CD4-positive, alpha-beta T cell treated with Interleukin-1 beta for 1 hour (primary cell): ENCODE data around the gene NACC2.

Source experiments
- DNase-seq, 2 donors: peaks; one replicate each; pipeline ENCODE4 v3.0.0-alpha.2; 2020 to 2022

The NACC2 gene

GRCh38 chr9:135990468-135991429 is 104.3 kb downstream of the NACC2 start:
- DNase-seq, result peak; percentile 53 to 56

GRCh38 chr9:135989722-135990467 is 105.2 kb downstream of the NACC2 start:
- DNase-seq, result peak in 1 of 2 donors; percentile 14

GRCh38 chr9:135989157-135989556 is 105.9 kb downstream of the NACC2 start:
- DNase-seq, result no peak

- DNase-seq, result no peak
Measured at GRCh38 chr9:135988493-135988892, 106.6 kb downstream of the NACC2 start.

- DNase-seq, result no peak
Measured at GRCh38 chr9:135987838-135988404, 107.2 kb downstream of the NACC2 start.

GRCh38 chr9:135986605-135987004 is 108.5 kb downstream of the NACC2 start:
- no peak for DNase-seq

- DNase-seq, result no peak
Measured at GRCh38 chr9:135985889-135986288, 109.2 kb downstream of the NACC2 start.

GRCh38 chr9:135985459-135985774 is 109.7 kb downstream of the NACC2 start:
- no peak for DNase-seq

GRCh38 chr9:135984072-135984710 is 110.9 kb downstream of the NACC2 start:
- DNase-seq, result no peak

- DNase-seq, result no peak
Measured at GRCh38 chr9:135983208-135984071, 111.6 kb downstream of the NACC2 start.

GRCh38 chr9:135982499-135983207 is 112.4 kb downstream of the NACC2 start:
- DNase-seq, result no peak

- no peak for DNase-seq
Measured at GRCh38 chr9:135980926-135981630, 114.0 kb downstream of the NACC2 start.

- no peak for DNase-seq
Measured at GRCh38 chr9:135979547-135980166, 115.4 kb downstream of the NACC2 start.

- peak; percentile 63 to 67 for DNase-seq
Measured at GRCh38 chr9:135978642-135979546, 116.2 kb downstream of the NACC2 start.

GRCh38 chr9:135976944-135977343 is 118.1 kb downstream of the NACC2 start:
- DNase-seq, result no peak

GRCh38 chr9:135976531-135976930 is 118.6 kb downstream of the NACC2 start:
- no peak for DNase-seq

GRCh38 chr9:135975834-135976233 is 119.3 kb downstream of the NACC2 start:
- no peak for DNase-seq

- no peak for DNase-seq
Measured at GRCh38 chr9:135974220-135974573, 120.9 kb downstream of the NACC2 start.
